CD14-positive monocyte (primary cell): ENCODE results near the gene AP1B1. TPM values are rescaled to one million over a fixed set of nuclear protein-coding genes. Genes with fewer than 3 reads are reported as not detected.
"Not testable (repeated sequence)": the region's sequence is repeated elsewhere in the genome, so short reads cannot be mapped to it uniquely, and the experiment has no call there.

ENCODE experiments used
- DNase-seq, 3 donors: peaks; one replicate each; pipeline ENCODE4 v3.0.0-alpha.2; 2011 to 2022
- H2AFZ ChIP-seq: 2 replicates; pipeline ENCODE4 v1.6.0; 2012; ENCODE audit warnings: mild to moderate bottlenecking, low read depth, low read length, inconsistent platforms; ENCODE audit not compliant: insufficient read depth, poor library complexity, severe bottlenecking
- H3K27ac ChIP-seq, 2 donors: 1 replicate in 1 of 2; 2 replicates in 1 of 2; pipeline ENCODE4 v1.5.1; 2012 to 2013; ENCODE audit warnings: low read length in 2 of 2, control low read depth in 1 of 2, inconsistent platforms in 1 of 2, low read depth in 1 of 2, mild to moderate bottlenecking in 1 of 2
- H3K27me3 ChIP-seq, 2 donors: one replicate each; pipeline versions ENCODE4 v1.6.0 to v1.6.1; 2011 to 2013; ENCODE audit warnings: low read length in 2 of 2; ENCODE audit not compliant: control insufficient read depth in 2 of 2, insufficient read depth in 2 of 2
- H3K36me3 ChIP-seq, 2 donors: replicated peaks in 1 of 2; 1 replicate in 1 of 2; 2 replicates in 1 of 2; pipeline versions ENCODE4 v1.5.1 to v1.6.1; 2012 to 2013; ENCODE audit warnings: low read length in 2 of 2, control low read depth in 1 of 2, inconsistent platforms in 1 of 2, mild to moderate bottlenecking in 1 of 2; ENCODE audit not compliant: insufficient read depth in 2 of 2, control insufficient read depth in 1 of 2
- H3K4me1 ChIP-seq, 2 donors: 1 replicate in 1 of 2; 2 replicates in 1 of 2; pipeline versions ENCODE4 v1.5.1 to v1.6.1; 2012 to 2013; ENCODE audit warnings: low read length in 2 of 2, control low read depth in 1 of 2, inconsistent platforms in 1 of 2, mild to moderate bottlenecking in 1 of 2, moderate library complexity in 1 of 2; ENCODE audit not compliant: insufficient read depth in 2 of 2, control insufficient read depth in 1 of 2
- H3K4me2 ChIP-seq: replicated peaks from 2 replicates; pipeline ENCODE3; 2012; ENCODE audit warnings: low read length, moderate library complexity, mild to moderate bottlenecking; ENCODE audit not compliant: poor library complexity, severe bottlenecking; ENCODE audit errors: extremely low read depth
- H3K4me3 ChIP-seq, 3 experiments: fragments of 200-600 bp in 1 of 3; sonication (generic) in 1 of 3; replicated peaks in 1 of 3; 1 replicate in 2 of 3; 2 replicates in 1 of 3; pipeline ENCODE4 v1.5.1; 2011 to 2013; ENCODE audit warnings: low read length in 3 of 3, mild to moderate bottlenecking in 3 of 3, control low read depth in 2 of 3, low read depth in 2 of 3, inconsistent platforms in 1 of 3, moderate library complexity in 1 of 3
- H3K79me2 ChIP-seq: 2 replicates; pipeline ENCODE4 v1.6.0; 2012; ENCODE audit warnings: mild to moderate bottlenecking, control low read depth, inconsistent platforms, low read length, moderate library complexity; ENCODE audit not compliant: insufficient read depth
- H3K9ac ChIP-seq: 2 replicates; pipeline ENCODE4 v1.6.0; 2017; ENCODE audit warnings: low read length, mild to moderate bottlenecking; ENCODE audit not compliant: insufficient read depth, poor library complexity, severe bottlenecking
- H3K9me3 ChIP-seq, 2 donors: replicated peaks in 1 of 2; 1 replicate in 1 of 2; 2 replicates in 1 of 2; pipeline versions ENCODE4 v1.5.1 to v1.6.1; 2012 to 2013; ENCODE audit warnings: low read length in 2 of 2, control low read depth in 1 of 2; ENCODE audit not compliant: control insufficient read depth in 1 of 2, insufficient read depth in 1 of 2
- H4K20me1 ChIP-seq: 2 replicates; pipeline ENCODE4 v1.6.0; 2012; ENCODE audit warnings: mild to moderate bottlenecking, low read length, control low read depth, moderate library complexity; ENCODE audit not compliant: insufficient read depth
- H3K27ac Mint-ChIP-seq, 7 donors: one replicate each; pipeline ENCODE4 v1.8.0; 2020; ENCODE audit warnings: mild to moderate bottlenecking in 7 of 7, mixed read lengths in 7 of 7, moderate library complexity in 6 of 7, inconsistent platforms in 2 of 7
- H3K27me3 Mint-ChIP-seq, 3 donors: one replicate each; pipeline ENCODE4 v1.8.0; 2021 to 2022; ENCODE audit warnings: low read depth in 3 of 3, mild to moderate bottlenecking in 3 of 3, mixed read lengths in 3 of 3, moderate library complexity in 3 of 3, inconsistent platforms in 1 of 3
- H3K36me3 Mint-ChIP-seq, 2 donors: one replicate each; pipeline ENCODE4 v1.8.0; 2020; ENCODE audit warnings: mixed read lengths in 2 of 2, inconsistent platforms in 1 of 2, mild to moderate bottlenecking in 1 of 2
- H3K4me1 Mint-ChIP-seq: one replicate; pipeline ENCODE4 v1.8.0; 2020; ENCODE audit warnings: mild to moderate bottlenecking, mixed read lengths
- H3K4me3 Mint-ChIP-seq, 2 donors: one replicate each; pipeline ENCODE4 v1.8.0; 2020; ENCODE audit warnings: mild to moderate bottlenecking in 2 of 2, mixed read lengths in 2 of 2, moderate library complexity in 1 of 2
- H3K9me3 Mint-ChIP-seq, 7 donors: one replicate each; pipeline ENCODE4 v1.8.0; 2020 to 2022; ENCODE audit warnings: mixed read lengths in 7 of 7, mild to moderate bottlenecking in 6 of 7, moderate library complexity in 6 of 7, inconsistent platforms in 2 of 7
- WGBS: methylation state at CpG from one replicate; pipeline ENCODE4 v1.1.5; 2013; ENCODE audit warnings: missing lambda C conversion rate; ENCODE audit not compliant: insufficient coverage; 5-methylcytosine and 5-hydroxymethylcytosine counted together
- intact Hi-C, 2 donors: fragments of 100-400 bp; cut with micrococcal nuclease; formaldehyde crosslinking; loops; one replicate each; pipeline versions ENCODE4 v1.15.0 to v1.15.1; 2023
- polyA plus RNA-seq, 3 donors: library from polyadenylated mRNA; depleted of rRNA in 1 of 3; unstranded in 2 of 3; stranded (reverse) in 1 of 3; fragments of 300-500 nt in 2 of 3; fragments of >200 nt in 1 of 3; fragmentation: Illumina TruSeq in 2 of 3; gene quantifications; 1 replicate in 2 of 3; 2 replicates in 1 of 3; pipeline ENCODE4 v1.2.3, GENCODE V29; 2012 to 2021
- TF ChIP-seq, protein P1 (sequence below): fragments of 200-600 bp; IDR thresholded peaks from one replicate; pipeline ENCODE4 v1.8.0; 2022; ENCODE audit warnings: antibody characterized with exemption, mild to moderate bottlenecking

AP1B1 gene
- polyA plus RNA-seq, 3 donors = 29.0 to 102 (median 40.3) TPM

DNA sequence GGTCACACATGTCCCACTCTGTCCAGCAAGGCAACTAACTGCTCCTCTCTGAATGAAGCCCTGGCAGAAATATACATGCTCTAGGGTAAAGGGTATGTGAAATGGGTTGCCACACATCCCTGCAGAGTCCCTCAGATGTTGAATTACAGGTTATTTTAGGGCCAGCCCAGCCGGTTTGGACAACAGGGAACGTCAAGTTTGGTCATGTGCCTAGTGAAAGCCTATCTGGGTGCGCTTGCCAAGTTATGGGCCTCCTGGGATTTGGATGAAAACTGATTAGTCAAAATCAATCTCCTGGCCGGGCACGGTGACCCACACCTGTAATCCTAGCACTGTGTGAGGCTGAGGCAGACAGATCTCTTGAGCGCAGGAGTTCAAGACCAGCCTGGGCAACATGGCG is 10.4 kb downstream of the AP1B1 start:
- Histone ChIP-seq H3K4me3 (no peak overlapping the region), H3K36me3 (peaks cover 38 to 77% of the 10 kb centered on the region in 2 donors), H3K27ac (no peak overlapping the region), H3K4me2 (no peak overlapping the region), H4K20me1 (peaks cover 98% of the 10 kb centered on the region), H3K27me3 (no peaks in the 10 kb centered on the region), H3K79me2 (peaks cover 96% of the 10 kb centered on the region), H3K4me1 (peaks cover 17 to 18% of the 10 kb centered on the region in 2 donors), H3K9me3 (no peaks in the 10 kb centered on the region), H3K9ac (no peak overlapping the region), H2AFZ (no peak overlapping the region)
- TF ChIP-seq, protein P1, sequence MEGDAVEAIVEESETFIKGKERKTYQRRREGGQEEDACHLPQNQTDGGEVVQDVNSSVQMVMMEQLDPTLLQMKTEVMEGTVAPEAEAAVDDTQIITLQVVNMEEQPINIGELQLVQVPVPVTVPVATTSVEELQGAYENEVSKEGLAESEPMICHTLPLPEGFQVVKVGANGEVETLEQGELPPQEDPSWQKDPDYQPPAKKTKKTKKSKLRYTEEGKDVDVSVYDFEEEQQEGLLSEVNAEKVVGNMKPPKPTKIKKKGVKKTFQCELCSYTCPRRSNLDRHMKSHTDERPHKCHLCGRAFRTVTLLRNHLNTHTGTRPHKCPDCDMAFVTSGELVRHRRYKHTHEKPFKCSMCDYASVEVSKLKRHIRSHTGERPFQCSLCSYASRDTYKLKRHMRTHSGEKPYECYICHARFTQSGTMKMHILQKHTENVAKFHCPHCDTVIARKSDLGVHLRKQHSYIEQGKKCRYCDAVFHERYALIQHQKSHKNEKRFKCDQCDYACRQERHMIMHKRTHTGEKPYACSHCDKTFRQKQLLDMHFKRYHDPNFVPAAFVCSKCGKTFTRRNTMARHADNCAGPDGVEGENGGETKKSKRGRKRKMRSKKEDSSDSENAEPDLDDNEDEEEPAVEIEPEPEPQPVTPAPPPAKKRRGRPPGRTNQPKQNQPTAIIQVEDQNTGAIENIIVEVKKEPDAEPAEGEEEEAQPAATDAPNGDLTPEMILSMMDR = no peak
- 86% methylated on average over 3 of the region's 7 CpGs for WGBS
- Mint-ChIP-seq H3K27ac (no peak overlapping the region), H3K27me3 (peaks cover 0 to 1% (median 0%) of the 10 kb centered on the region in 3 donors), H3K36me3 (peaks cover 60 to 79% of the 10 kb centered on the region in 2 donors), H3K9me3 (peaks cover 0 to 1% (median 0%) of the 10 kb centered on the region in 7 donors), H3K4me3 (no peak overlapping the region), H3K4me1 (peaks cover 35% of the 10 kb centered on the region)
- intact Hi-C loops = no loop called here
- DNase-seq = no peak

DNA sequence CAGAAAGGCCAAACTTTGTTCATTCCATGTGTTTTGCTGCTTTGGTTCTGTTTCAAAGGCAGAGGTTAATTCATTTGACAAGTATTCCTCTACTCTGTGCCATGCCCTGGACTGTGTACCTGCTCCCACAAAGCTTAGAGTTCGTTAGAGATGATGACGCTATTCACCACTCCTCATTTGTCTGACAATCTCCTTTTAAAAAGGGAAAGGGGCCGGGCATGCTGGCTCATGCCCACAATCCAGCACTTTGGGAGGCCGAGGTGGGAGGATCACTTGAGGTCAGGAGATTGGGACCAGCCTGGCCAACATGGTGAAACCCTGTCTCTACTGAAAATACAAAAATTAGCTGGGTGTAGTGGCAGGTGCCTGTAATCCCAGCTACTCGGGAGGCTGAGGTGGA is 11.7 kb downstream of the AP1B1 start:
- H3K9ac ChIP-seq, H2AFZ ChIP-seq, H3K4me3 ChIP-seq, H3K4me3 Mint-ChIP-seq, DNase-seq, H3K27me3 Mint-ChIP-seq, H3K9me3 Mint-ChIP-seq, intact Hi-C loops, H3K9me3 ChIP-seq, H3K4me2 ChIP-seq, H3K27me3 ChIP-seq: not testable (repeated sequence)
- Histone ChIP-seq H3K27ac (peak overlapping the region in 1 of 2 donors; percentile 54), H3K79me2 (peaks cover 96% of the 10 kb centered on the region), H4K20me1 (peaks cover 98% of the 10 kb centered on the region), H3K4me1 (peaks cover 11 to 13% of the 10 kb centered on the region in 2 donors), H3K36me3 (peaks cover 39 to 74% of the 10 kb centered on the region in 2 donors)
- peak overlapping the region in 2 of 7 donors; percentile 22 to 38 for H3K27ac Mint-ChIP-seq
- WGBS = 100% methylated on average over 2 of the region's 5 CpGs
- H3K4me1 Mint-ChIP-seq = peaks cover 30% of the 10 kb centered on the region
- peaks cover 58 to 74% of the 10 kb centered on the region in 2 donors for H3K36me3 Mint-ChIP-seq
